GM12891 (cell line): Measurements from ENCODE around the gene NKX2-4.

ENCODE experiments used
- DNase-seq: peaks from one replicate; pipeline ENCODE4 v3.0.0; 2011; ENCODE audit warnings: low spot score; ENCODE audit not compliant: insufficient read length
- FAIRE-seq: peaks from 2 replicates; lab custom pipeline; 2011; peaks lifted over from hg19 to GRCh38; lab: Jason Lieb, UNC
- PAX5 ChIP-seq: IDR thresholded peaks from 2 replicates; pipeline ENCODE4 v1.6.1; 2011; ENCODE audit warnings: low read length, moderate library complexity, mild to moderate bottlenecking; ENCODE audit not compliant: insufficient read depth, severe bottlenecking
- POLR2A ChIP-seq: IDR thresholded peaks from 2 replicates; pipeline ENCODE4 v1.6.1; 2011; ENCODE audit warnings: low read depth, low read length, control low read depth
- POLR2AphosphoS5 ChIP-seq: IDR thresholded peaks from 2 replicates; pipeline ENCODE4 v1.6.1; 2011; ENCODE audit warnings: low read depth, low read length, control low read depth
- POU2F2 ChIP-seq: IDR thresholded peaks from 2 replicates; pipeline ENCODE4 v1.6.1; 2011; ENCODE audit warnings: low read depth, mild to moderate bottlenecking, control low read depth, low read length, moderate library complexity
- SPI1 ChIP-seq: IDR thresholded peaks from 2 replicates; pipeline ENCODE4 v1.6.1; 2011; ENCODE audit warnings: low read depth, low read length, control low read depth
- TAF1 ChIP-seq: IDR thresholded peaks from 2 replicates; pipeline ENCODE4 v1.6.1; 2011; ENCODE audit warnings: low read depth, low read length, control low read depth

Gene NKX2-4

GRCh38 chr20:21394551-21394950 is 2.8 kb downstream of the NKX2-4 start:
- DNase-seq (no peak), FAIRE-seq (no peak)
- TF ChIP-seq POU2F2 (no peak), SPI1 (no peak)

GRCh38 chr20:21393816-21394519 is 3.4 kb downstream of the NKX2-4 start:
- TF ChIP-seq POU2F2 (no peak), POLR2A (no peak), TAF1 (no peak), POLR2AphosphoS5 (no peak), PAX5 (no peak), SPI1 (no peak)
- DNase-seq = no peak
- FAIRE-seq = no peak

DNA sequence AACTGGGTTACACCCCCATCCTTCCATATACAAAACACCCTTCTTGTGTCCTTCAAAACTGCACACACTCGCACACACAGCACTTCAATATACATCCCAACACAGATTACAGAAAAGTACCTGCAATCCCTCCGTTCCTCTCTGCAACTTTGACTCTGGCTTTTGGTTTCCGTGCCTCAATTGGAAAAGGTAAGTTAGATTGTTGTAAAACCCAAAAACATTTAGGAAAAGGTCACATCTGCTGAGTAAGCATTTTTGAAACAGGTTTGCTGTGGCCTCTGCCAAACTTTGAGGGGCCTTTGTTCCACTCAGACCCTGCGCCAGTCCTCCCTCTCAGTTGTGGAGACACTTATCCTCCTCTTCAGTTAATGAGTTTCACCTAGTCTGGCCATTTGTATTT is 4.2 kb downstream of the NKX2-4 start:
- no peak for DNase-seq

DNA sequence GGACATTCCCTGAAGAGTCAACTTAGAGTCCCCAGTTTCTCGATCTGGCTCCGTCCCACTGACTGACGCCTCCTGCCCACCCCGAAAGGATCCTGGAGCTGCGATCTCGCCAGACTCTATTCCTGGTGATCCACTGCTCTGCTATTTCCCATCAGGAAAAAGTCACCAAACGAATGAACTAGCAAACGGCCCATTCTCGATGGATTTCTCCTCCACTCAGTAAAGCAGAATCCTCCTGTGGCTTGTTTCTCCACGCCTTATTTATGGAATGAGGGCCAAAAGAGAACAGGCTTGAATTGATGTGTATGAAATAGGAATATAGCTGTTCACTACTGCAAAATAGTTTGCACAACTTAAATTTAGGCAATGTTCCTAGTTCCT is 5.4 kb downstream of the NKX2-4 start:
- TF ChIP-seq PAX5 (no peak), POU2F2 (no peak), POLR2A (no peak), SPI1 (no peak), TAF1 (no peak), POLR2AphosphoS5 (no peak)
- DNase-seq (no peak), FAIRE-seq (no peak)

More for the DNA sequence above, 4.2 kb downstream of the NKX2-4 start:
- TF ChIP-seq POLR2A (no peak), TAF1 (no peak), POLR2AphosphoS5 (no peak), PAX5 (no peak), POU2F2 (no peak), SPI1 (no peak)
- FAIRE-seq = no peak

DNA sequence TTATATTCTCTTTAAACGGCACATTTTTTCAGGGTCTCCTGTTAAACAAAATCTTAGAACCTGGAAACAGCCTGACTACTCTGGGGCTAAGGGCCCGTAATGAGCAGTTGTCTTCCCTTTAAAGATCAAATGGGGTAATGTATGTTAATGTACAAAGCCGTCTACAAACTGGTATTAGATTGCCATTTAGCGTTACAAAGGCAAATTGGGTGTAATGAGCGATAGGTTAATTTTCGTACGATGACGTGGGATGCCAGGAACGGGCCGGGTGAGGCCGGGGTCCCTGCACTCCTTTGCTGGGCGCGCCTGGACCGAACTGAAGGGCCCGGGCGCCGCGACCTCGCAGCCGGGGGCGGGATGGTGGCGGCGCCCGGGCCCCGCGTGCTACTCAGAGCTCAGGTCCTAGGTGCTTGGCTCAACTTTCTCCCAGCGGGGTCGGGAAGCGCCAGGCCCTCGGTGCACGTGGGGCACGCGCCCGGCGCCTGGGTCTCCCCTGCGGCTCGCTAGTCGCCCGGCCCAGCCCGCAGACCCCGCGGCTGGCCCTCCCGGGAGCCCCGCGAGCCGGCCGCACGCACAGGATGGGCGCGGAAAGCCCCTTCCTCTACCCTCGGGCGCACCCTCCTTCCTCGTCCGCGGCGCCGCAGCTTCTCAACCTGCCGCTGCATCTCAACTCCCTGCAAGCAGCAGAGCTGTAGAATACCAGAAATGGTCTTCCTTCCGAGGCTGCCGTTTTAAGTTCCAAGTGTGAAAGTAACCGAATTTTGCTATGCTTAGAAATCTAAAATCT is 5.9 kb downstream of the NKX2-4 start:
- FAIRE-seq (no peak), DNase-seq (no peak)
- TF ChIP-seq TAF1 = no peak
- no peak for TF ChIP-seq POU2F2
- TF ChIP-seq SPI1 = no peak
- no peak for TF ChIP-seq POLR2A
- no peak for TF ChIP-seq PAX5

DNA sequence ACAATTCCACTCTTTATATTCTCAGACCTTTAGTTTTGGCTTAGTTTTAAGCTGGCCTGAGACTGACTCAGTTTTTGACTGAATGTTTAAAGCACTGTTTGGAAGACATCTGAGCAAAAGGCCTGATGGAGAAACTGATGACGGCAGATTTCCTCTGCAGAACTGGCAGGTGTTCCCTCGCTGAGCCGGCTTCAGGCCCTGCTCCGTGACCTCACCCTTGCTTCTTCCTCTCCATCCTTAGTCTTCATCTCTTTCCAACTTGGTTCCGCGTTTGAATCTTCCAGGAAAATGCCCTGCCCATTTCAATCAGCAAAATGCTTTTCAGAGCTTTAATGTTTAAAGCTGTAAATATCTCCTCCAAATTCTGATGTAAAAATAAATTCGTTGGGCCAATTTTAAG is 6.6 kb downstream of the NKX2-4 start:
- FAIRE-seq (no peak), DNase-seq (no peak)
- no peak for TF ChIP-seq POLR2AphosphoS5
- no peak for TF ChIP-seq TAF1
- no peak for TF ChIP-seq PAX5
- TF ChIP-seq SPI1 = no peak
- TF ChIP-seq POU2F2 = no peak
- no peak for TF ChIP-seq POLR2A

DNA sequence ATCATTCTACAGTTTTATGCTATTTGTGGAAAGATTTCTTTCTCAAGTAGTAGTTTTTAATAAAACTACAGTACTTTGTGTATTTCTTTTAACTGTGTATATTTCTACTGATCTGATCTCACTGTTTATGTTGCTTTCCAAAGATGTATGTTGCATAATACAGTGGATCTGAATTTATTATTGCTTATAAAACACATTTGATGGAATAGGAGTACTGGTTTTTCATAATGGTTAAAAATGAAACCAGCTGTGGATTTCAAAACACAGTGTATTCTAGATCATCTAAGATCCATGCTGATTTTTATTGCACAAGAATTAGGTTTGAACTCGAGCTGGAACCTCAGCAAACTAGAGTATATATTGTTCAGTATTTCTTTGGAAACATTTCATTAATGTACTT is 8.0 kb downstream of the NKX2-4 start:
- no peak for DNase-seq
- TF ChIP-seq SPI1 (no peak), TAF1 (no peak), PAX5 (no peak), POLR2A (no peak), POU2F2 (no peak), POLR2AphosphoS5 (no peak)
- no peak for FAIRE-seq

DNA sequence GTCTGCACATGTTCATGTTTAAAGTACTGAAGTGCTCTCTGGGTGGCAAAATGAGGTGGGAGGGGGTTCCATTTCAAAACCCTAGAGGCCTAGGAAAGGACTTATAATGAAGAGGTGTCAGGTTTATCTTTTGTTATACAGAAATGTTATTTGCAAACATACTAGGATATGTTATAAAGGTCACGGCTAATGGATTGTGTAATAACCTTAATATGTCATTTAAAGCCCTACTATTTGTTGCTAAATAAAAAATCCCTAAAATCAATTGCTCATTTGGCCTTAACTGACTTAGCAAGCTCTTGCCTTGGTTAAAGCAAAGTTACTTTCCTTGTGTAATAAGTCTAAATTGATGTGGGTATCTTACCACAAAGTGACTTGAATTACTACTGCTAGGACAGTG is 8.8 kb downstream of the NKX2-4 start:
- DNase-seq (no peak), FAIRE-seq (no peak)

GRCh38 chr20:21387528-21387927 is 9.8 kb downstream of the NKX2-4 start:
- no peak for TF ChIP-seq TAF1
- TF ChIP-seq POU2F2 = no peak
- TF ChIP-seq POLR2A = no peak
- DNase-seq = no peak
- FAIRE-seq = no peak

More for the DNA sequence above, 8.8 kb downstream of the NKX2-4 start:
- no peak for TF ChIP-seq POLR2AphosphoS5
- TF ChIP-seq PAX5 = no peak
- no peak for TF ChIP-seq TAF1
- no peak for TF ChIP-seq POU2F2

- DNase-seq (no peak), FAIRE-seq (no peak)
- TF ChIP-seq SPI1 (no peak), POLR2AphosphoS5 (no peak), POU2F2 (no peak), TAF1 (no peak), POLR2A (no peak), PAX5 (no peak)
These were observed 11.2 kb downstream of the NKX2-4 start for GRCh38 chr20:21386111-21386510.

- no peak for TF ChIP-seq POU2F2
- TF ChIP-seq POLR2A = no peak
- no peak for TF ChIP-seq SPI1
- no peak for TF ChIP-seq POLR2AphosphoS5
- TF ChIP-seq PAX5 = no peak
- TF ChIP-seq TAF1 = no peak
- DNase-seq (no peak), FAIRE-seq (no peak)
These were observed 12.9 kb downstream of the NKX2-4 start for GRCh38 chr20:21384308-21384892.
